CD4-positive, alpha-beta T cell treated with Interleukin-17A for 4 hours (primary cell): ENCODE measurements around the gene PRR33.
"Not testable (repeated sequence)": the region's sequence is repeated elsewhere in the genome, so short reads cannot be mapped to it uniquely, and the experiment has no call there.

Source experiments
- DNase-seq: peaks from one replicate; pipeline ENCODE4 v3.0.0-alpha.2; 2020; ENCODE audit warnings: mixed read lengths

PRR33 gene

GRCh38 chr11:1888811-1889210 is 2.9 kb downstream of the PRR33 start:
- no peak for DNase-seq

- peak; percentile 8 for DNase-seq
These were observed 3.3 kb downstream of the PRR33 start for GRCh38 chr11:1888347-1888753.

- DNase-seq, result peak; percentile 16
These were observed 4.0 kb downstream of the PRR33 start for GRCh38 chr11:1887451-1888346.

GRCh38 chr11:1886551-1886950 is 5.1 kb downstream of the PRR33 start:
- DNase-seq, result not testable (repeated sequence)

- no peak for DNase-seq
These were observed 7.4 kb downstream of the PRR33 start for GRCh38 chr11:1884303-1884700.

GRCh38 chr11:1883346-1884302 is 8.1 kb downstream of the PRR33 start:
- no peak for DNase-seq

- DNase-seq, result peak; percentile 92
These were observed 9.1 kb downstream of the PRR33 start for GRCh38 chr11:1882265-1883238.

- DNase-seq, result peak; percentile 34
These were observed 10.0 kb downstream of the PRR33 start for GRCh38 chr11:1881442-1882264.

GRCh38 chr11:1880746-1881441 is 10.8 kb downstream of the PRR33 start:
- DNase-seq, result no peak

- DNase-seq, result no peak
These were observed 11.6 kb downstream of the PRR33 start for GRCh38 chr11:1879941-1880720.

GRCh38 chr11:1879342-1879940 is 12.3 kb downstream of the PRR33 start:
- DNase-seq, result no peak

- no peak for DNase-seq
These were observed 13.3 kb downstream of the PRR33 start for GRCh38 chr11:1878137-1879031.

- DNase-seq, result no peak
These were observed 14.2 kb downstream of the PRR33 start for GRCh38 chr11:1877211-1878136.

GRCh38 chr11:1876361-1877063 is 15.2 kb downstream of the PRR33 start:
- DNase-seq, result no peak

GRCh38 chr11:1875851-1876301 is 15.8 kb downstream of the PRR33 start:
- DNase-seq, result not testable (repeated sequence)

GRCh38 chr11:1875093-1875850 is 16.4 kb downstream of the PRR33 start:
- no peak for DNase-seq
